HG03280 (cell line): ENCODE measurements around the gene MYADM.
"Not testable (repeated sequence)": the region's sequence is repeated elsewhere in the genome, so short reads cannot be mapped to it uniquely, and the experiment has no call there.

Source experiments
- ATAC-seq: cut with Tn5 transposase; IDR thresholded peaks from one replicate; pipeline ENCODE4 v1.9.1; 2021; ENCODE audit warnings: mild to moderate bottlenecking, moderate library complexity; ENCODE audit not compliant: unreplicated experiment

The MYADM gene

DNA sequence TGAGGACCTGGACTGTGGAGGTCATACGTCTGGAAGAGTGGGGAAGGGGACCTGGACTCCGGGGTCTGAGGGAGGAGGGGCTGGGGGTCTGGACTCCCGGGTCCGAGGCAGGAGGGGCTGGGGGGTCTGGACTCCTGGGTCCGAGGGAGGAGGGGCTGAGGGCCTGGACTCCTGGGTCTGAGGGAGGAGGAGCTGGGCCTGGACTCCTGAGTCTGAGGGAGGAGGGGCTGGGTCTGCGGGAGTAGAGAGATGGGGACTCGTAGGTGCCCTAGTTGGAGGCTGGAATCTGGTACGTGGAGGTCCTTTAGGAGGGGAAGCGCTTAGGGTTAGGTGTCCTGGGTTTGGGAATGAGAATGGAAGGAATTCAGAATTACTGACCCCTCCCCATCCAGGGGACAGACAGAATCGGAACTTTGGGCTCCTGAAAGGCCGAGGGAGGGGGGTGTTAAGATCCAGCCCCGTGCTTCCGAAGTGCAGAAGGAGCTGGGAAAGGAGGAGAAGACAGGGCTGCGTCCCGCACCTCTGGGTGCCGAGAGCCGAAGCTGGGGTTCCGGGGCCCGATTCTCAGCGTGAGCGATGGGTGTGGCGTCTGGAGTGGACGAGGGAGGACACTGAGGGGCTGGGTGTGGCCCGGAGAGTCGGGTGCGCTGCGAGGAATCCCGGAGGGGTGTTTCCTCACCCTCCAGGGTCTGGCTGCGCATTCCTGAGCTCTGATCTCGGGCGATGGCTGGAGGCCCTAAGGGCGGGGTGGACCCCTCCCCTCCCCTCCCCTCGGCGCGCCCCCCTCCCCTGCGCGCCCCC lies 608 bp downstream of the MYADM start:
- ATAC-seq = no peak

DNA sequence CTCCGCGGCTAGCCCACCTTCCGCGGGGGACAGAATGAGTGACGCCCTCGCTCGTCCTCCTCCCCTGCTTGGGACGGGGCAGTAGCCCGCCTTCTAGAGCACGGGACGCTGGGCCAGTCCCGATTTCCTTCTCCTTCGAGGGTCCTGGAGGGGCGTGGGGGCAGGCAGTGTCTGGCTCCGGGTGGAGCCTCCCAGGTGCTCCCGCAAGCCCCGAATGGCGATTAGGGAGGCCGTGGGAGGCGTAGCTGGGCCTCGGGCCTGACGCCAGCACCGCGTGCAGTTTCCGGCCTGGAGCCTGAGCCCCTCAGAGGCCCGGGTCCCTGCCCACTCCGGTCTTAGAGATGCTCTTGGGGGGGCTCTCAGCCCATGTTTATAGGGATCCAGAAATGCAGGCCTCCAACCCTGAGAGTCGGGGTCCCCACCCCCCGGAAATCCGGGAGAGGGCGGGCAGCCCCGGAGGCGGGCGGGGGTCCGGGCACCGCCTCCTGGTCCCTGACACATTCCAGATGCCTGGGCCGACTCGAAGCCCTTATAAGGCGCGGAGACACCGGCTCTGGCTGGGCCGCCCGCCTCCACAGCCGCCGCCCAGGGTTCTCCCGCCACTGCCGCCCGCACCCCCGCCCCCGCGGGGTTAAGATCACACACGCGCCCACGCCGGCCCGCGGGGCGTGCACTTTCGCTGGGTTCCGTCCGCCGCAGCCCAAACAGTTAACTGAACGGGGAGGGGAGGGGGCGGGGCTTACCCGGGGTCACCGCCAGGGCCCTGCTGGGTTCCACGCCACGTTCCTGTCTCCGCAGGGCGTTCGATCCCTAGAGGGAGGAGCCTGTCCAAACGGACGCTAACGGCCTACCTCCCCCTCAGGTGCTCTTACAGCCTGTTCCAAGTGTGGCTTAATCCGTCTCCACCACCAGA lies 1.5 kb downstream of the MYADM start:
- peak; percentile 35 for ATAC-seq

DNA sequence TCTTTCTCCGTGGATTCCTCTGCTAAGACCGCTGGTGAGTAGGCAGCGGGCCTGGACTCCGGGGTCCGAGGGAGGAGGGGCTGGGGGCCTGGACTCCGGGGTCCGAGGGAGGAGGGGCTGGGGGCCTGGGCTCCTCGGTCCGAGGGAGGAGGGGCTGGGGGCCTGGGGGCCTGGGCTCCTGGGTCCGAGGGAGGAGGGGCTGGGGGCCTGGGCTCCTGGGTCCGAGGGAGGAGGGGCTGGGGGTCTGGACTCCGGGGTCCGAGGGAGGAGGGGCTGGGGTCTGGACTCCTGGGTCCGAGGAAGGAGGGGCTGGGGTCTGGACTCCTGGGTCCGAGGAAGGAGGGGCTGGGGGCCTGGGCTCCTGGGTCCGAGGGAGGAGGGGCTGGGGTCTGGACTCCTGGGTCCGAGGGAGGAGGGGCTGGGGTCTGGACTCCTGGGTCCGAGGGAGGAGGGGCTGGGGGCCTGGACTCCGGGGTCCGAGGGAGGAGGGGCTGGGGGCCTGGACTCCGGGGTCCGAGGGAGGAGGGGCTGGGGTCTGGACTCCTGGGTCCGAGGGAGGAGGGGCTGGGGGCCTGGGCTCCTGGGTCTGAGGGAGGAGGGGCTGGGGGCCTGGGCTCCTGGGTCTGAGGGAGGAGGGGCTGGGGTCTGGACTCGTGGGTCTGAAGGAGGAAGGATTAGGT lies 2.3 kb downstream of the MYADM start:
- ATAC-seq = not testable (repeated sequence)

DNA sequence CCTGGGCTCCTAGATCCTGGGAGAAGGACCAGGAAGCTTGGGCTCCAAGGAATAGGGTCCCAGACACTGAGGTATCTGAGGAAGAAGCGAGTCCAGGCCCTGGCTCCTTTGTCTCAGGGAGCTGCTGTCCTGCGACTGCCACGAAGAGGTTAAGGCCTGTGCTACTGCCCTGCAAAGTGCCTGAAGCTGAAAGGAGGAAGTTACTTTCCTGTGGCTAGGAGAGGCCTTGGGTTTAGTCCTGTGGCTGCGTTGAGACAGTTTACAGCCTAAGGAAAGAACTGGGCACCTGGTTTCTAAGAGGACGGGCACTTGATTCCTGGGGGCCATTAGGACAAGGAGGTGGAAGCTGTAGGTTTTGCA lies 2.8 kb downstream of the MYADM start:
- ATAC-seq = no peak

DNA sequence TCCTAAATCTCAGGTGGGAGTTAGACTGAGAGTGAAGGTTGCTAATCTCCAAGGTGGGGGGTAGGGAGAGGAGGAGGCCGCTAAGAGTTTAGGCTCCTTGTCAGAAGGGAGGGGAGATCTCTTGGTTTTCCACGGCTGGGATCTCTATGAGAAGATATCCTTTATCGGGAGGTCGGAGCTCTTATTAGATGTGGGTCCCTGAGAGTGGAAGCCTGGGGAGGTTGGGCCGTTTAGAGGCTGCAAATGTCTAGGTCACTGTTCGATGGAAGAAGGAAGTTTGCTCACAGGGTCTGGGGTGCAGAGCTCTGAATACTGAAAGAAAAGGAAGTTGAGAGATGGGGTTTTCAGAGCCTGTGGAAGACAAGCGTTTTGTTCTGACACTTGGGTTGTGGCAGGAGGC lies 3.8 kb downstream of the MYADM start:
- ATAC-seq = no peak

DNA sequence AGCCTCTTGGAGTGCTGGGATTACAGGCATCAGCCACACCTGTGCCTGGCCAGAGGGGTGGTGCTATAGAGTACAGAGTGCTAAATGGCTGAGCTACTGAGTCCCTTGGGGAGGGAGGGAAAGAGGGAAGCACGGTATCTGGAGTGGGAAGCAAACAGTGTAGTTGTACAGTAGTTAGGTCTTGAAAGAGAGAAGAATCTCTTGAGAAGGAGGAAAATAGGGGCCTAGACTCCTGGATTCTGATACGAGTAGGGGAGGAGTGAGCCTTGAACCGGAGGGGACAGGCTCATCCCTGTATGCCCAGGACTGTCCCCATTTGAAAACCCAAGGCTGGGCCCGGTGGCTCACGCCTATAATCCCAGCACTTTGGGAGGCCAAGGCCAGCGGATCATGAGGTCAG lies 5.1 kb downstream of the MYADM start:
- ATAC-seq = no peak

DNA sequence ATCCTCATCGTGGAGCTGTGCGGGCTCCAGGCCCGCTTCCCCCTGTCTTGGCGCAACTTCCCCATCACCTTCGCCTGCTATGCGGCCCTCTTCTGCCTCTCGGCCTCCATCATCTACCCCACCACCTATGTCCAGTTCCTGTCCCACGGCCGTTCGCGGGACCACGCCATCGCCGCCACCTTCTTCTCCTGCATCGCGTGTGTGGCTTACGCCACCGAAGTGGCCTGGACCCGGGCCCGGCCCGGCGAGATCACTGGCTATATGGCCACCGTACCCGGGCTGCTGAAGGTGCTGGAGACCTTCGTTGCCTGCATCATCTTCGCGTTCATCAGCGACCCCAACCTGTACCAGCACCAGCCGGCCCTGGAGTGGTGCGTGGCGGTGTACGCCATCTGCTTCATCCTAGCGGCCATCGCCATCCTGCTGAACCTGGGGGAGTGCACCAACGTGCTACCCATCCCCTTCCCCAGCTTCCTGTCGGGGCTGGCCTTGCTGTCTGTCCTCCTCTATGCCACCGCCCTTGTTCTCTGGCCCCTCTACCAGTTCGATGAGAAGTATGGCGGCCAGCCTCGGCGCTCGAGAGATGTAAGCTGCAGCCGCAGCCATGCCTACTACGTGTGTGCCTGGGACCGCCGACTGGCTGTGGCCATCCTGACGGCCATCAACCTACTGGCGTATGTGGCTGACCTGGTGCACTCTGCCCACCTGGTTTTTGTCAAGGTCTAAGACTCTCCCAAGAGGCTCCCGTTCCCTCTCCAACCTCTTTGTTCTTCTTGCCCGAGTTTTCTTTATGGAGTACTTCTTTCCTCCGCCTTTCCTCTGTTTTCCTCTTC lies 6.3 kb downstream of the MYADM start:
- ATAC-seq = no peak

DNA sequence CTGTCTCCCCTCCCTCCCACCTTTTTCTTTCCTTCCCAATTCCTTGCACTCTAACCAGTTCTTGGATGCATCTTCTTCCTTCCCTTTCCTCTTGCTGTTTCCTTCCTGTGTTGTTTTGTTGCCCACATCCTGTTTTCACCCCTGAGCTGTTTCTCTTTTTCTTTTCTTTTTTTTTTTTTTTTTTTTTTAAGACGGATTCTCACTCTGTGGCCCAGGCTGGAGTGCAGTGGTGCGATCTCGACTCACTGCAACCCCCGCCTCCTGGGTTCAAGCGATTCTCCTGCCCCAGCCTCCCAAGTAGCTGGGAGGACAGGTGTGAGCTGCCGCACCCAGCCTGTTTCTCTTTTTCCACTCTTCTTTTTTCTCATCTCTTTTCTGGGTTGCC lies 6.9 kb downstream of the MYADM start:
- ATAC-seq = no peak

DNA sequence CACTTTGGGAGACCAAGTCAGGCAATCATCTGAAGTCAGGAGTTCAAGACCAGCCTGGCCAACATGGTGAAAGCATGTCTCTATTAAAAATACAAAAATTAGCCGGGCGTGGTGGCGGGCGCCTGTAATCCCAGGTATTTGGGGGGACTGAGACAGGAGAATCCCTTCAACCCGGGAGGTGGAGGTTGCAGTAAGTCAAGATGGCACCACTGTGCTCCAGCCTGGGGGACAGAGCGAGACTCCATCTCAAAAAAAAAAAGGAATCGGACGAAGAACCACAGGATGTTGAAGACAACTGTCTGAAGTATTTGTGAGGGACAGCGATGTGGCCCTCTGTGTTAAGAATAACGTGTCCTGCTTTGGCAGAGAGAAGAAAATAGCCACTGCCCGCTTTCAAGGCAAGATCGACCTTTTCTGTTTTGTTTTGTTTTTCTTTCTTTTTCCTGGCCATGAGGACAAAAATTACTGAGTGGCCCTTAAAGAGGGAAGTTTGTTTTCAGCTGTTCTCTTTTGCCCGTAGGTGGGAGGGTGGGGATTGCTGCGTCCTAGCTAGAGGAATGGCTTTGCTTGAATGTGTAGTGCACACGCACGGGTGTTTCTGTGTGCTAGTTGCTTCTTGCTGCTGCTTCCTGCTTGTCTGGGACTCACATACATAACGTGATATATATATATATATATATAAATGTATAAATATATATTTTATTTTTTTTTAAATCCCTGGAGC lies 8.1 kb downstream of the MYADM start:
- ATAC-seq = no peak

DNA sequence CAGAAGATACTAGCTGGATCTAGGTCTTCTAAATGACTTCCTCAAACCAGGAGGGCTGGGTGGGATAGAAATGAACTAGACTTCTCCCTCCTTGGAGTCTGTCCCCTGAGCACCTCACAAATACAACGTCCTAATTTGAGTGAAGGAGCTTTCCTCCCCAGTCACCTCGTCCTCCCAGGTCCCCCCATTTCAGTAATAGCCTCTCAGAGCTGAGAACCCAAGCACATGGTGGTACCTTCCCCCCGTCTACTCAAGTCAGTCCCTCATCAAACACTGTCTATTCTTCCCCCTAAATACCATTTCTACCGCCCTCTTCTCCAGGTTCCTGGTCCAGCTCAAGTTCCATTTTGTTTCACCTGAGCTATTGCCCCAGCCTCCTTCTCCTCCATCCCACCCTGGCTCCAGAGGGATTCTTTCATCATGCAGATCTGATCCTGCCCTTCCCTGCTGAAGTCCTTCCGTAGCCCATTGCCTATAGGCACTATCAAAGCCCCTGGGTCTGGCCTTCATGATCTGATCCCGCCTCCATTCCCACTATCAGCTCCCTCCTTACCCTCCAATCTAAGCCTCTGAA lies 9.1 kb downstream of the MYADM start:
- ATAC-seq = no peak

DNA sequence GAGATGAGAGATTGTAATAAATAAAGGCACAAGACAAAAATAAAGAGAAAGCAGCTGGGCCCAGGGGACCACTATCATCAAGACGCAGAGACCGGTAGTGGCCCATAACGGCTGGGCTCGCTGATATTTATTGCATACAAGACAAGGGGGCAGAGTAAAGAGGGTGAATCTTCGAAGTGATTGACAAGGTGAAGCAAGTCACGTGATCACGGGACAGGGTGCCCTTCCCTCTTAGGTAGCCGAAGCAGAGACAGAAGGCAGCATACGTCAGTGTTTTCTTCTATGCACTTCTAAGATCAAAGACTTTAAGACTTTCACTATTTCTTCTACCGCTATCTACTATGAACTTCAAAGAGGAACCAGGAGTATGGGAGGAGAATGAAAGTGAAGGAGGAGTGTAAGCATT lies 9.7 kb downstream of the MYADM start:
- ATAC-seq = no peak

DNA sequence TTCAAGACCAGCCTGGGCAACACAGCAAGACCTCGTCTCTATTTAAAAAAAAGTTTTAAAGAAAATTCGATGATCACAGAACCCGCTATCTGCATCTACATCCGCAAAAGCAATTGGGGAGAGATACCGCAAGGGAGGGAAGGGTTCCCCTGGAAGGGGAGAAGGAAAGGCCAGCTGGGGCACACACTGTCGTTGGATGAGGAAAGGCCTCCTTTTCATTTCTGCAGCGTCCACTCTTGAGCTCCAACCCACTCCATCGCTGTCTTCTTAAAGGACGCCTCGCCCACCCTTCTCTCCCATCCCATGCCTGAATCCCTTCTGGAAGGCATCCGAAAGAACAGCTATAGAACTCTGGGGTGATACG lies 11.1 kb downstream of the MYADM start:
- no peak for ATAC-seq

DNA sequence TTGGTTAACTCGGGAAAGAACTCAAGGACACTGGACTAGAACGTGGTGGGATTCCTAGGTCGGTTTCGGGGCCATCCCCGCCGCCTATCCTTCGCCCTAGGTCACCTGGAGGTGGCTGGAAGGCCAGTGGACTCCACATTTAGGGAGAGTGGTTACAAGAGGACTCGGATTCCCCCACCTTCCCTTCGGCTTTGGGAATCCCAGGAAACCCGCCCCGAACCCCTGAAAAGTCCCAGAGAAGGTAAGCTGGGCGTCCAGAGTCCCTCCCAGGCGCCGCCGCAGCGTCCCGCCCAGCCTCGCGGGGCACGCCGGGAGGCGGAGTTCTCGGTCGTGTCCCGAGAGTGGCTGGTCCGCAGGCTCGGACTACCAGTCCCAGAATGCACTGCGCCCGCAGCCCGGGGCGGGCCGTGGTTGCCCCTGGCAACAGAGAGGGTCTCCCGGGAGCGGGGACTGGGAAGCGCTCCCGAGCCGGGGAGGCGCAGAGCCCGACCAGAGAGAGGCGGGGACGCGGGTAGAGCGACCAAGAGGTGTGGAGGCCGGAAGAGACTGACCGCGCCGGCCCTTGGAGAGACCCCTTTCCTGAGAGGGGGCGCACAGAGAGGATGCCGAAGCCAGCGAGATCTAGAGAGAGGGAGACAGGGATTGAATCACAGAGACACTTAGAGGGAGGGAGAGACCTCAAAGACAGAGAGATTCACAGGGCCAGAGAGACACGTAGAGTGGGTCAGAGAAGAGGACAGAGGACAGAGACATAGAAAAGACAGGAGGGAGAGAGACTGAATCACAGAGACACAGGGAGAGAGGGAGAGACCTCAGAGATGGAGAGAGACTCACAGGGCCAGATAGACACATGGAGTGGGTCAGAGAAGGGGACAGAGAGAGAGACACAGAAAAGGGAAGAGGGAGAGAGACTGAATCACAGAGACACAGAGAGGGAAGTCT lies 11.7 kb downstream of the MYADM start:
- peak; percentile 82 for ATAC-seq

DNA sequence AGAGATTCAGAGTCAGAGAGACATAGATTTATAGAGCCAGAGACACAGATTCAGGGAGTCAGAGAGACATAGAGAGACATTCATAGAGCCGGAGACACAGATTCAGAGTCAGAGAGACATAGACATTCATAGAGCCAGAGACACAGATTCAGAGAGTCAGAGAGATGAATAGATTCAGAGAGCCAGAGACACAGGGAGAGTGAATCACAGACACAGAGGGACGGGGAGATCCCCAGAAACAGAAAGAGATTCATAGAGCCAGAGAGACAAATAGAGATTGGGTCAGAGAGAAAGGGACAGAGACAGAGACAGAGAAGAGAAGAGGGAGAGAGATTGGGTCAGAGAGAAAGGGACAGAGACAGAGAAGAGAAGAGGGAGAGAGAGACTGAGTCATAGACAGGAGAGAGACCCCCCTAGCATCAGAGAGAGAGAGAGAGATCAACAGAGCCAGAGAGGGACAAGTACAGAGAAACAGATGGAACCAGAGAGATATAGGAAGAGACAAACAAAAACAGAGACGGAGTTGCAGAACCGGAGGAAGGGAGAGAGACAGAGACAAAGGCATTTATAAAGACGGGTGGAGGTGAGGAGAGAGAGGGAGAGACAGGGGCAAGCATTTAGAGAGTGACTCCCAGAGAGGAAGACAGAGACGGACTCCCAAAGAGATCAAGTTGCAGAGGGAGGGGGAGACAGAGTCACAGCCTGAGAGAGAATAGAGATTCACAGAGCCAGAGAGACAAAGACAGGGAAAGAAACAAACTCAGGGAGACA lies 13.2 kb downstream of the MYADM start:
- ATAC-seq = no peak

DNA sequence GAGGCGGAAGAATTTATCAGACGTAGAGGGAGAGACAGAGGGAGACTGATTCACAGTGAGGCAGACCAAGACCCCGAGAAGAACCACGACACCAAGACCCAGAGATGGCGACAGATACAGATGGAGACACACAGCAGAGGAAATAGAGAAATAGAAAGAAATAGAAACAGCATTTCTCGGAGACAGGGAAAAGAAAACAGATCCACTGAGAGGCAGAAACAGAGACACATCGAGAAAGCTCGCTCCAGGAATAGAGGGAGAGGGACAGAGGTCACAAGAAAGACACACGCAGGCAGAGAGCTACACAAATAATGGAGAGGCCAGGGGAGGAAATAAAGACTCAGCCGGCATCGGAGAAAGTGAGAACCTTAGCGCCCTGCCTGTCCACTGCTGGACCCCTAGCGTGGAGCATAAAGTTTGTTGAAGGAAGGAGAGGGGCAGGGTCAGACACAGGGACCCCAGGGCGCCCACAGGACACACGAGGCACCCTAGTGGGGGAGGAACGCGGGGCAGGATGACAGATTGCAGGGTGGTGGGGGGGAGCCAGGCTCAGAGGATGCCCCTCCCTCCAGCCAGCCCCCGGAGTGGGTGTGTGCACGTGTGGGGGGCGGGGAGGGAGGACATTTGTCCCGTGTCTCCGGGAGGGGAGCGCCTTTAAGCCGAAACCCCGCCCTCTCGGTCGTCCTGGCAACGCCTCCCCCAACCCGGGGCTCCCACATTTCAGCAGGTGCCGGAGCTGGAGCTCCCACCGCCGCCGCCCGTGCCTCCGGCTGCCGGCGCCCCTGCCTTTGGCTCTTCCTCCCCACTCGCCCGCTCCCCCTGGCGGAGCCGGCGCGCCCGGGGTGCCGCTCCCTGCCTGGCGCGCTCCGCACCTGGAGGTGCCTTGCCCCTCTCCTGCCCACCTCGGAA lies 14.1 kb downstream of the MYADM start, which contains the start of gene PRKCG:
TSS of gene PRKCG (plus strand) at position 716 of the 909 bp plus-strand sequence. CDS start 298 bp downstream, outside the sequence.
- ATAC-seq = no peak

DNA sequence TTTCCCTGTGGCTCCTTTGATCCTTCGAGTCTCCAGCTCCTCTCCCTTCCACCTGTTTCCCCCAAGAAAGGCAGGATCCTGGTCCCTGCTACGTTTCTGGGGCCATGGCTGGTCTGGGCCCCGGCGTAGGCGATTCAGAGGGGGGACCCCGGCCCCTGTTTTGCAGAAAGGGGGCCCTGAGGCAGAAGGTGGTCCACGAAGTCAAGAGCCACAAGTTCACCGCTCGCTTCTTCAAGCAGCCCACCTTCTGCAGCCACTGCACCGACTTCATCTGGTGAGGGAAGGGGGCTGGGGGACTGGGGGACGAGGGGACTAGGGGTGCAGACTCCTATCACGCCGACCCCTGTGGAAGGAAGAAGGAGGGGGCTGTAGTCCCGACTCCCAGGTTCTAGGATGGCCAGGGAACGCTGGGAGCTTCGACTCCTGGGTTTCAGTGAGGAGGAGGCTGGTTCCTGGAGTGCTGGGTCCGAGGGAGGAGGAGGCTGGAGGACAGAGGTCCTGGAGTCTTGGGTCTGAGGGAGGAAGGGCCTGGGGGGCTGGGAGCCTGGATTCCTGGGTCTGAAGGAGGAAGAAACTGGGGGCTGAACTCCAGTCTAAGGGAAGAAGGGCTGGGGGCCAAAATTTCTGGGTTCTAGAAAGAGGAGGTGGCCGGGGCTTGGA lies 14.8 kb downstream of the MYADM start:
- ATAC-seq = no peak
